Loucy (cell line): ENCODE measurements around the gene ACACB.

Source experiments
- H2AFZ ChIP-seq: fragments of 200-600 bp; sonication (generic); 2 replicates; pipeline ENCODE4 v1.6.0; 2016; ENCODE audit warnings: antibody characterized with exemption, mild to moderate bottlenecking, low read length, moderate library complexity
- H3F3A ChIP-seq: fragments of 200-600 bp; 2 replicates; pipeline ENCODE4 v1.6.0; 2016; ENCODE audit warnings: antibody characterized with exemption, low read depth, mild to moderate bottlenecking
- H3K27me3 ChIP-seq: fragments of 200-600 bp; sonication (generic); 2 replicates; pipeline ENCODE4 v1.6.1; 2014; ENCODE audit warnings: low read length, mild to moderate bottlenecking; ENCODE audit not compliant: insufficient read depth, poor library complexity, severe bottlenecking
- H3K36me3 ChIP-seq: fragments of 200-600 bp; sonication (generic); 2 replicates; pipeline ENCODE4 v1.6.1; 2016; ENCODE audit warnings: low read length; ENCODE audit not compliant: insufficient read depth
- H3K4me1 ChIP-seq: fragments of 200-600 bp; sonication (generic); 2 replicates; pipeline ENCODE4 v1.5.1; 2014; ENCODE audit warnings: low read length, mild to moderate bottlenecking; ENCODE audit not compliant: insufficient read depth, poor library complexity, severe bottlenecking
- H3K4me2 ChIP-seq: fragments of 200-600 bp; sonication (generic); 2 replicates; pipeline ENCODE4 v1.6.0; 2014; ENCODE audit warnings: antibody characterized with exemption, low read length, low read depth, mild to moderate bottlenecking; ENCODE audit not compliant: poor library complexity, severe bottlenecking
- H3K4me3 ChIP-seq: fragments of 200-600 bp; sonication (generic); 2 replicates; pipeline ENCODE4 v1.5.1; 2014; ENCODE audit warnings: low read length, mild to moderate bottlenecking, mixed read lengths; ENCODE audit not compliant: poor library complexity, severe bottlenecking
- H3K79me2 ChIP-seq: fragments of 200-600 bp; sonication (generic); 2 replicates; pipeline ENCODE4 v1.6.1; 2014; ENCODE audit warnings: low read length; ENCODE audit not compliant: insufficient read depth
- H3K9ac ChIP-seq: fragments of 200-600 bp; sonication (generic); 2 replicates; pipeline ENCODE4 v1.6.0; 2014; ENCODE audit warnings: mild to moderate bottlenecking, low read depth, low read length, moderate library complexity; ENCODE audit not compliant: poor library complexity, severe bottlenecking
- H3K9me2 ChIP-seq: fragments of 200-600 bp; sonication (generic); replicated peaks from 2 replicates; pipeline ENCODE4 v1.6.1; 2016; ENCODE audit warnings: low read depth, low read length, mixed read lengths
- H3K9me3 ChIP-seq: fragments of 200-600 bp; sonication (generic); 2 replicates; pipeline ENCODE4 v1.6.1; 2014; ENCODE audit warnings: mild to moderate bottlenecking, antibody characterized with exemption, low read length, low read depth; ENCODE audit not compliant: insufficient read depth
- H4K20me1 ChIP-seq: fragments of 200-600 bp; sonication (generic); 2 replicates; pipeline ENCODE4 v1.6.0; 2014; ENCODE audit warnings: antibody characterized with exemption, low read length, mild to moderate bottlenecking; ENCODE audit not compliant: insufficient read depth, poor library complexity, severe bottlenecking
- EZH2phosphoT487 ChIP-seq: fragments of 200-600 bp; IDR thresholded peaks from 2 replicates; pipeline ENCODE4 v1.6.1; 2018; ENCODE audit warnings: antibody characterized with exemption, mild to moderate bottlenecking, moderate library complexity, borderline replicate concordance
- TF ChIP-seq, protein P1 (sequence below): fragments of 200-600 bp; sonication (generic); conservative IDR thresholded peaks from 2 replicates; pipeline ENCODE4 v1.5.1; 2014; ENCODE audit warnings: mild to moderate bottlenecking, antibody characterized with exemption, low read length

The ACACB gene

GRCh38 chr12:109258201-109258600 is 141.8 kb downstream of the ACACB start:
- H3F3A ChIP-seq: no peaks in the 10 kb centered on the region
- no peak overlapping the region for H2AFZ ChIP-seq
- H4K20me1 ChIP-seq: no peaks in the 10 kb centered on the region
- no peaks in the 10 kb centered on the region for H3K79me2 ChIP-seq
- no peaks in the 10 kb centered on the region for H3K36me3 ChIP-seq
- no peaks in the 10 kb centered on the region for H3K9me3 ChIP-seq
- no peaks in the 10 kb centered on the region for H3K27me3 ChIP-seq
- H3K9ac ChIP-seq: no peak overlapping the region
- H3K4me2 ChIP-seq: no peak overlapping the region
- TF ChIP-seq, protein P1, sequence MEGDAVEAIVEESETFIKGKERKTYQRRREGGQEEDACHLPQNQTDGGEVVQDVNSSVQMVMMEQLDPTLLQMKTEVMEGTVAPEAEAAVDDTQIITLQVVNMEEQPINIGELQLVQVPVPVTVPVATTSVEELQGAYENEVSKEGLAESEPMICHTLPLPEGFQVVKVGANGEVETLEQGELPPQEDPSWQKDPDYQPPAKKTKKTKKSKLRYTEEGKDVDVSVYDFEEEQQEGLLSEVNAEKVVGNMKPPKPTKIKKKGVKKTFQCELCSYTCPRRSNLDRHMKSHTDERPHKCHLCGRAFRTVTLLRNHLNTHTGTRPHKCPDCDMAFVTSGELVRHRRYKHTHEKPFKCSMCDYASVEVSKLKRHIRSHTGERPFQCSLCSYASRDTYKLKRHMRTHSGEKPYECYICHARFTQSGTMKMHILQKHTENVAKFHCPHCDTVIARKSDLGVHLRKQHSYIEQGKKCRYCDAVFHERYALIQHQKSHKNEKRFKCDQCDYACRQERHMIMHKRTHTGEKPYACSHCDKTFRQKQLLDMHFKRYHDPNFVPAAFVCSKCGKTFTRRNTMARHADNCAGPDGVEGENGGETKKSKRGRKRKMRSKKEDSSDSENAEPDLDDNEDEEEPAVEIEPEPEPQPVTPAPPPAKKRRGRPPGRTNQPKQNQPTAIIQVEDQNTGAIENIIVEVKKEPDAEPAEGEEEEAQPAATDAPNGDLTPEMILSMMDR: no peak
- TF ChIP-seq EZH2phosphoT487: no peak
- no peaks in the 10 kb centered on the region for H3K4me1 ChIP-seq
- no peaks in the 10 kb centered on the region for H3K9me2 ChIP-seq
- no peak overlapping the region for H3K4me3 ChIP-seq

DNA sequence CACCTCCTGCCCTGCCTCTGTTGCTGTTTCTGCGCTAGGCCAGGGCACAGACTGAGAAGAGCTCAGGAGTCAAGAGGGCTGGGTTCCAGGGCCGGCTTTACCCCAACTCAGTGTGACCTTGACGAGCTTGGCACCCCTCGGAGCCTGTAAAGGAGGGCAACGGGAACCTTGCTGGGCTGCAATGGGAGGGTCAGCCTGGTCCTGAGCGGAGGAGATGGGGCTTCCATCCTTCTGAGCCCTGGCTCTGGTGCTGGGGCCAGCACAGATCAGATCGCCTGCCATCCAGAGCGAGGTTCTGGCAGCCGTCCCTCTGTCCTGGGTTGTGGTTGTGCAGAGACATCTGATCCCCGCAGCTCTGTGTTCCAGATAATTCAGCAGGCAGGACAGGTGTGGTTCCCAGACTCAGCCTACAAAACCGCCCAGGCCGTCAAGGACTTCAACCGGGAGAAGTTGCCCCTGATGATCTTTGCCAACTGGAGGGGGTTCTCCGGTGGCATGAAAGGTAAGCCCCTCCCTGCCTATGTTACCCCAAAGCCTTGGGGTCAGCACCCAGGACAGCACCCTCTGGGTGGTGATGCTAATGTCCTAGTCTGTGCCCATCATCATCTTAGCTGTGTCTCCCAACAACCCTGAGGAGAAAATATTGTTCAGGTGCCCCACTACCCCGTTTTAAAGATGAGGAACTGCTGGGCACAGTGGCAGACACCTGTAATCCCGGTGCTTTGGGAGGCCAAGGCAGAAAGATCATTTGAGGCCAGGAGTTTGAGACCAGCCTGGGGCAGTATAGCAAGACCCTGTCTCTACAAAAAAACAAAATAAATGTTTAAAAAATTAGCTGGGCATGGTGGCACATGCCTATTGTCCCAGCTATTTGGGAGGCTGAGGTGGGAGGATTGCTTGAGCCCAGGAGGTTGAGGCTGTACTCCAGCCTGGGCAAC is 142.5 kb downstream of the ACACB start:
- Histone ChIP-seq H3K27me3 (no peaks in the 10 kb centered on the region), H3K9me2 (no peaks in the 10 kb centered on the region), H3K4me1 (no peaks in the 10 kb centered on the region), H3K9ac (no peak overlapping the region), H3K4me2 (no peak overlapping the region), H2AFZ (no peak overlapping the region), H3K79me2 (no peaks in the 10 kb centered on the region), H3F3A (no peaks in the 10 kb centered on the region), H3K4me3 (no peak overlapping the region), H3K36me3 (no peaks in the 10 kb centered on the region), H4K20me1 (no peaks in the 10 kb centered on the region), H3K9me3 (no peaks in the 10 kb centered on the region)
- TF ChIP-seq, protein P1: no peak
- TF ChIP-seq EZH2phosphoT487: no peak

DNA sequence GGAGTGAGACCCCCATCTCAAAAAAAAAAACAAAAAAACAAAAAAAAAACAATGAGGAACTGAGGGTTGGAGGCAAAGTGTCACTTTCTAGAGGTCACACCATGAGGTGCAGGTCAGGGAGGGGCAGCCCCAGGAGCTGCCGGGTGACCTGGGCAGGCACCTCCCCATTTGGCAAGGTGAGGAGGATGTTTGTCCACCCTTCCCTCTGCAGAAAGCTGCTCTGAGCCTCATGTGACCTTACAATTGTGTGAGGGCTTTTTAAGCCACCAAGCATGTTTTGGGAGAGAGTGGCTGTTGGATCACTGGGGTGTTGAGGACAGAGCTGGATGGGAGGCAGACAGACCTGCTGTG is 143.1 kb downstream of the ACACB start:
- Histone ChIP-seq H3K4me1 (no peaks in the 10 kb centered on the region), H4K20me1 (no peaks in the 10 kb centered on the region), H3K4me3 (no peak overlapping the region), H3F3A (no peaks in the 10 kb centered on the region), H3K27me3 (no peaks in the 10 kb centered on the region), H3K9ac (no peak overlapping the region), H2AFZ (no peak overlapping the region), H3K9me3 (no peaks in the 10 kb centered on the region), H3K4me2 (no peak overlapping the region), H3K79me2 (no peaks in the 10 kb centered on the region), H3K36me3 (no peaks in the 10 kb centered on the region), H3K9me2 (no peaks in the 10 kb centered on the region)
- TF ChIP-seq, protein P1: no peak
- no peak for TF ChIP-seq EZH2phosphoT487
